ENCODE data around the gene INSR. TPM values are rescaled to one million over a fixed set of nuclear protein-coding genes. Genes with fewer than 3 reads are reported as not detected.
A peak's percentile ranks its signal among the peaks of the same experiment; 100 is the strongest.
"Not testable (repeated sequence)": the region's sequence is repeated elsewhere in the genome, so short reads cannot be mapped to it uniquely, and the experiment has no call there.

INSR gene
- total RNA-seq, 1 donor: 7.5 TPM

DNA sequence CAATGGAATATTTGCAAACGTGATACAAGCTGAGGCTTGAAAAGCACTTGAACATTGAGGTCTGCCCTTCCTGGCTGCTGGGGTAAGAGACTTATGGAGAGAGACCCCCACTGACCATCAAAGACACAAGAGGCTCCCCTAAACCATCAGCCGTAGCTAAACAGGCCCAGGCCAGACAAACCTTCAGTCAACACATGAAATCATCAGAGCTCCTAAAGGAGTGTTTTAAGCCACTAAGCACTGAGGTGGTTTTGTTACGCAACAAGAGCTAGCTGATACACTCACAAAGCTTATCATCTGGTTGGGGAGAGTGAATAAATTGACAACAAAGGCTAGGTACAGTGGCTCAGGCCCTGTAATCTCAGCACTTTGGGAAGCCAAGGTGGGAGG is 114.3 kb downstream of the INSR start:
- no peak overlapping the region for H3K4me3 ChIP-seq (ENCODE audit: low read length)
- H3K4me1 ChIP-seq (ENCODE audit: insufficient read depth, low read length): peaks cover 41% of the 10 kb centered on the region
- no peaks in the 10 kb centered on the region for H3K27me3 ChIP-seq (ENCODE audit: insufficient read depth, low read length)
- no peaks in the 10 kb centered on the region for H3K9me3 ChIP-seq (ENCODE audit: low read depth, low read length)

DNA sequence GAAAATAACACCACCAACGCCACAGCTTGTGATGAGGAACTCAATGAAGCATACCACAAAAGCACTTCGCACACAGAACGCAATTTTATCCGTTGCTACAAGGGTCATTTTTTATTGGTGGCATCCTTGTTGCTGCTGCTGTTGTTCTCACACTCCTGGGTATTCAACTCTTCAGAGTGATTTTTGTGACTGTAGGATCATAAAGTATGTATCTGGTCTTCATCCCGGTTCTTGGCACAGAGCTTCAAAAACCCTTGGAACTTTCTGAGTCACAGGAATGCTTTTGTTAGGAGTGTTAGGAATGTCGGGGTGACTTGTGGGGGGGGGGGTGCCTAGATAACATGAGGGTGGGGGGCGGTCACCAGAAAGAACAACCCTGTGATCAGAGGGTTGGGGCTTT is 116.3 kb downstream of the INSR start:
- Histone ChIP-seq H3K27me3 (ENCODE audit: insufficient read depth, low read length) (no peaks in the 10 kb centered on the region), H3K9me3 (ENCODE audit: low read depth, low read length) (no peaks in the 10 kb centered on the region), H3K4me3 (ENCODE audit: low read length) (no peak overlapping the region), H3K4me1 (ENCODE audit: insufficient read depth, low read length) (peaks cover 25% of the 10 kb centered on the region)

GRCh38 chr19:7176792-7177191 is 117.4 kb downstream of the INSR start:
- Histone ChIP-seq H3K4me3 (ENCODE audit: low read length) (no peak overlapping the region), H3K9me3 (ENCODE audit: low read depth, low read length) (no peaks in the 10 kb centered on the region), H3K27me3 (ENCODE audit: insufficient read depth, low read length) (no peaks in the 10 kb centered on the region), H3K4me1 (ENCODE audit: insufficient read depth, low read length) (peaks cover 15% of the 10 kb centered on the region)

- no peaks in the 10 kb centered on the region for H3K4me1 ChIP-seq (ENCODE audit: insufficient read depth, low read length)
- H3K27me3 ChIP-seq (ENCODE audit: insufficient read depth, low read length): no peaks in the 10 kb centered on the region
- no peaks in the 10 kb centered on the region for H3K9me3 ChIP-seq (ENCODE audit: low read depth, low read length)
- H3K4me3 ChIP-seq (ENCODE audit: low read length): no peak overlapping the region
Measured at GRCh38 chr19:7172794-7173193, 121.4 kb downstream of the INSR start.

- Histone ChIP-seq H3K27me3 (ENCODE audit: insufficient read depth, low read length) (no peaks in the 10 kb centered on the region), H3K9me3 (ENCODE audit: low read depth, low read length) (no peaks in the 10 kb centered on the region), H3K4me3 (ENCODE audit: low read length) (no peak overlapping the region), H3K4me1 (ENCODE audit: insufficient read depth, low read length) (no peaks in the 10 kb centered on the region)
Measured at GRCh38 chr19:7170983-7171382, 123.2 kb downstream of the INSR start.

DNA sequence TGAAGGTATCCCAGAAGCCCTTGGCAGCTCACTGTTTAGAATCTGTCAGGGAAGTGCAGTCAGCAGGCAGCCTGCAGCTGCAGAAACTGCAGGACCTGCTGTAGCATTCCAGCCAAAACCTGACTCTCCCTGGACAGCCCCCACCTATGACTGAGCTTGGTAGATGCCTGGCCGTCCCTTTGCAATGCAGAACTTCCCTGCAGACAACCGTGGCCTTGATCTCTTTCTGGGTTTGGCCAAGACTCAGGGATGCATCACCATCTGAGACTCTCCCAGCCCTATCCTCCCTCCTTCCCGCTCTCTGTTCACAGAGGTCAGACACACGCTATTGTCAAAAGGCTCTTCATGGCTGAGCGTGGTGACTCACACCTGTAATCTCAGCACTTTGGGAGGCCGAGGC is 125.3 kb downstream of the INSR start:
- Histone ChIP-seq H3K4me1 (ENCODE audit: insufficient read depth, low read length) (no peaks in the 10 kb centered on the region), H3K9me3 (ENCODE audit: low read depth, low read length) (no peaks in the 10 kb centered on the region), H3K4me3 (ENCODE audit: low read length) (no peak overlapping the region), H3K27me3 (ENCODE audit: insufficient read depth, low read length) (no peaks in the 10 kb centered on the region)

GRCh38 chr19:7161292-7161691 is 132.9 kb downstream of the INSR start:
- Histone ChIP-seq H3K4me3 (ENCODE audit: low read length) (no peak overlapping the region), H3K4me1 (ENCODE audit: insufficient read depth, low read length) (no peaks in the 10 kb centered on the region), H3K27me3 (ENCODE audit: insufficient read depth, low read length) (no peaks in the 10 kb centered on the region), H3K9me3 (ENCODE audit: low read depth, low read length) (no peaks in the 10 kb centered on the region)

DNA sequence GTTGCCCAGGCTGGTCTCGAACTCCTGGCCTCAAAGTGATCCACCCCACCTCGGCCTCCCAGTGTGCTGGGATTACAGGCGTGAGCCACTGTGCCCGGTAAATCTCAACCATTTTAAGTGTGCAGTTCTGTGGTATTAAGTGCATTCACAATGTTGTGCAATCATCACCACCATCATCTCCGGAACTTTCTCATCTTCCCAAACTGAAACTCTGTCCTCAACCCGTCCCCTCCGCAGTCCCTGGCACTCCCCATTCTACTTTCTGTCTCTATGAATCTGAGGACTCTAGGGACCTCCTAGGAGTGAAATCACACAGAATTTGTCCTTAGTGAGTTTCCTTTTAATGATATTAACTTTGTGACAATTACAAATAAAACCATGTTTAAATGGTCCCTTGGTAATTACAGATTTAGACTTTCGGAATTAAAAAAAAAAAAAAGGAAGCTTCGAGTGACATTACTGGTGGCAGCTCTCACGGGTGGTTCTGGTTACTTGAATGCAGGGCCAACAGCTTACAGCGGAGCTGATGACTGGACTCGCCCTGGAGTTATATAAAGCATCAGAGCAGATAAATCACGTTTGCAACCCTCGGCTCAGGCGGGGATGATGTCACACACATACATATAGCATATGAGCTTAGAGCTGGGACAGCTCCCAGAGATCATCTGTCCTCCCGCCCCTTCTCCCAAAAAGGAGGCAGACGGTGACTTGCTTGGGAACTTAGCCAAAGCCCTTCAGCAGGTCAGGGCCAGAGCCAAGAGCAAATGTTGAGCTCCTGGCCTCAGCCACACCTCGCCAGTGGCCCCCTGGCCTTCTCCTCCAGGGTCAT is 134.9 kb downstream of the INSR start:
- Histone ChIP-seq H3K9me3 (ENCODE audit: low read depth, low read length) (no peaks in the 10 kb centered on the region), H3K4me1 (ENCODE audit: insufficient read depth, low read length) (no peaks in the 10 kb centered on the region), H3K27me3 (ENCODE audit: insufficient read depth, low read length) (no peaks in the 10 kb centered on the region), H3K4me3 (ENCODE audit: low read length) (peak overlapping the region; percentile 15)

DNA sequence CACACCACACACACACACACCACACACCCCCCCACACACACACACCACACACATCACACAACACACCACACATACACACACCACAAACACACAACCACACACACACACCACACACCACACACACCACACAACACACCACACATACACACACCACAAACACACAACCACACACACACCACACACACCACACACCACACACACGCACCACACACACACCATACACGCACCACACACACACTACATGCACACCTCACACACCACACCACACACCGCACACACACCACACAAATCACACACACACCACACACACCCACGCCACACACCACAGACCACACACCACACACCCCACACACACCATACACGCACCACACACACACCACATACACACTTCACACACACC is 141.2 kb downstream of the INSR start:
- no peak overlapping the region for H3K4me3 ChIP-seq (ENCODE audit: low read length)
- H3K9me3 ChIP-seq (ENCODE audit: low read depth, low read length): no peaks in the 10 kb centered on the region
- no peaks in the 10 kb centered on the region for H3K4me1 ChIP-seq (ENCODE audit: insufficient read depth, low read length)
- no peaks in the 10 kb centered on the region for H3K27me3 ChIP-seq (ENCODE audit: insufficient read depth, low read length)

DNA sequence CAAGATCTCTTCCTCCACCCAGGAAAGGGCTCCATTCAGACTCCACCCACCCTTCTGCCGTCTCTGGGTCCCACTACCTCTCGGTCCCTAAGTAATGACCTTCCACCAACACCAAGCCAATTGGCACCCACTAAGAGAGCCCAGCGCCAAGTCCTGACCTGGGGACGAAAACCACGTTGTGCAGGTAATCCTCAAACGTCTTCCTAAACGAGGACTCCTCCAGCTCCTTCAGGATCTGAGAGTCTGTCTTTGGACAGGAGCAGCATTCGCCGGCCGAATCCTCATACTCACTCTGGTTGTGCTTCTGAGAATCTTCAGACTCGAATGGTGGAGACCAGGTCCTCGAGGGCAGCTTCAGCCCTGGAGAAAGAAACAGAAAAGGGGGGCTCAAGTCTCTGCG is 141.6 kb downstream of the INSR start:
- H3K27me3 ChIP-seq (ENCODE audit: insufficient read depth, low read length): no peaks in the 10 kb centered on the region
- no peak overlapping the region for H3K4me3 ChIP-seq (ENCODE audit: low read length)
- no peaks in the 10 kb centered on the region for H3K9me3 ChIP-seq (ENCODE audit: low read depth, low read length)
- no peaks in the 10 kb centered on the region for H3K4me1 ChIP-seq (ENCODE audit: insufficient read depth, low read length)

DNA sequence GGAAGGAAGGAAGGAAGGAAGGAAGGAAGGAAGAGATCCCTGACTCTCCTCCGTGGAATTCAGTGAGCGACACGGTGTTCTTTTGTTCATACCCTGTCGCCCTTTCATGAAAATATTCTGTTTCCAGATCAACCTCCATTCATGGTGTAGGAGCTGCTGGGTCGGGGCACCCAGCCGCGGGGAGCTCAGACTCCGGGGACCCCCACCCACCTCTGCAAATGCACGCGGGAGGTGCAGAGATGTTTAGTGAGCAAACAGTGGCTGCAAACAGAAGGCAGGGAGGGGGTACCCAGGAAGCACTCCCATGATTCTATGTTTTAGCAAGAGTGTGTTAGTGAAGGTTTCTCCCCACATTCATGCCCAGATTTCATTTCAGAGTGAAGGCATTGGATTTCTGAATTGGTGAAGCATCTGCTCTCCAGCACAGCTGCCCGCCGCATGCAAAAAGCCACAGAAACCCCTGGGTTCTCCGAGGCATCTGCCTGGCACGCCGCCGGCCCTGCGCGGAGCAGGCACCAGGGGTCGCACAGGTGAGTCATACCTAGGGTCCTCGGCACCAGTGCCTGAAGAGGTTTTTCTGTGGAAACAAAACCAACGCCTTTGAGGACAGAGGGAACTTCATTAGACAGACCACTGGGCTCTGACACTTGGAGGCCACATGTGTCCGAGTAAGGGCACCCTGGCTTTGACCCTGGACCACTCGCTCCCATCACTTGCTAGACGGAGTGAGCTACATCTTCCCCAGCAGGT is 144.1 kb downstream of the INSR start:
- Histone ChIP-seq H3K27me3 (ENCODE audit: insufficient read depth, low read length) (no peaks in the 10 kb centered on the region), H3K9me3 (ENCODE audit: low read depth, low read length) (peaks cover 5% of the 10 kb centered on the region), H3K4me1 (ENCODE audit: insufficient read depth, low read length) (no peaks in the 10 kb centered on the region), H3K4me3 (ENCODE audit: low read length) (no peak overlapping the region)

DNA sequence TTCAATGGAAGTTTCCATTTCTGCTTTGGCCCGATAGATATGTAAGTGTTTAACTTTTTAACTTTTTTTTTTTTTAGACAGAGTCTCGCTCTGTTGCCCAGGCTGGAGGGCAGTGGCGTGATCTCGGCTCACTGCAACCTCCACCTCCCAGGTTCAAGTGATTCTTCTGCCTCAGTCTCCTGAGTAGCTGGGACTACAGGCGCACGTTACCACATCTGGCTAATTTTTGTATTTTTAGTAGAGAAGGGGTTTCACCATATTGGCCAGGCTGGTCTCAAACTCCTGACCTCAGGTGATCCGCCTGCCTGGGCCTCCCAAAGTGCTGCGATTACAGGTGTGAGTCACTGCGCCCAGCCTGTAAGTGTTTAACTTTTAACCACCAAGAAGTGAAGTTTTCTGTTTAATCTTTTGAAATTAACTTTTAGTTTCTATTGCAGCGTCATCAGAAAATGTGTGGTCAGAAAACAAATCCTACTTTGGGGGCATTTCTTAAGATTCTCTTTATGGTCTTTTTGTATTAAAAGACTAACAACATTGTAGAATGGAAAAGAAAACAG is 147.0 kb downstream of the INSR start:
- not testable (repeated sequence) for H3K9me3 ChIP-seq (ENCODE audit: low read depth, low read length); H3K4me3 ChIP-seq (ENCODE audit: low read length); H3K4me1 ChIP-seq (ENCODE audit: insufficient read depth, low read length); H3K27me3 ChIP-seq (ENCODE audit: insufficient read depth, low read length)

GRCh38 chr19:7146086-7146485 is 148.1 kb downstream of the INSR start:
- not testable (repeated sequence) for H3K4me1 ChIP-seq (ENCODE audit: insufficient read depth, low read length); H3K4me3 ChIP-seq (ENCODE audit: low read length); H3K9me3 ChIP-seq (ENCODE audit: low read depth, low read length); H3K27me3 ChIP-seq (ENCODE audit: insufficient read depth, low read length)

DNA sequence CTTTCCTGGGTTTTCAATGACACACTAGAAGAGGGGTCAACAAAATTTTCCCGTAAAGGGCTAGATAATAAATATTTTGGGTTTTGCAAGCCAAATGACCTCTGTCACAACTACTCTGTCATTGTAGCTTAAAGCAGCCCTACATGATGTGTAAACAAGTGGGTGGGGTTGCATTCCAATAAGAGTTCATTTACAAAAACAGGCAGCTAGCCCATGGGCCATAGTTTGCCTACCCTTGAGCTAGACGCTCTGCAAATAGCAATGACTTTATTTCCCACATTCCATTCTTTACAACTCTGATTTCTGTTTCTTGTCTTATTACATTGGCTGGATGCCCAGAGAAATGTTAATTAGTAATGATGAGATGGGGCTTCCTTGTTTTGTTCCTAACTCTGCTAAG is 148.7 kb downstream of the INSR start:
- no peaks in the 10 kb centered on the region for H3K27me3 ChIP-seq (ENCODE audit: insufficient read depth, low read length)
- no peak overlapping the region for H3K4me3 ChIP-seq (ENCODE audit: low read length)
- H3K4me1 ChIP-seq (ENCODE audit: insufficient read depth, low read length): no peaks in the 10 kb centered on the region
- H3K9me3 ChIP-seq (ENCODE audit: low read depth, low read length): peaks cover 5% of the 10 kb centered on the region

DNA sequence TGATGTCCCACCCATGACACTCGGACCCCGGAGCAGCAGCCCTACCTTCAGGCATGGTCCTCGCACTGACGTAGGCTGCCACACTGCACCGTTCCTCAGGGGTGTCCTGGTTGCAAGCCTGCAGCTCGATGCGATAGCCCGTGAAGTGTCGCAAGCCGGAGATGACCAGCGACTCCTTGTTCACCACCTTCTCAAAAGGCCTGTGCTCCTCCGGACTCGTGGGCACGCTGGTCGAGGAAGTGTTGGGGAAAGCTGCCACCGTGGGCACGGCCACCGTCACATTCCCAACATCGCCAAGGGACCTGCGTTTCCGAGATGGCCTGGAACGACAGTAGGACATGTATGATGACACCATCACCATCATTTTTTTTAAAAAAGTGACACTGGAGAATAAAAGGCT is 151.4 kb downstream of the INSR start:
- no peaks in the 10 kb centered on the region for H3K4me1 ChIP-seq (ENCODE audit: insufficient read depth, low read length)
- H3K27me3 ChIP-seq (ENCODE audit: insufficient read depth, low read length): no peaks in the 10 kb centered on the region
- H3K9me3 ChIP-seq (ENCODE audit: low read depth, low read length): peaks cover 5% of the 10 kb centered on the region
- no peak overlapping the region for H3K4me3 ChIP-seq (ENCODE audit: low read length)
